WTC11 (cell line): ENCODE results near the gene GPRC5C.

Experiments used
- CBFB ChIP-seq: sonication (generic); formaldehyde crosslinking; IDR thresholded peaks from 2 replicates; pipeline ENCODE4 v1.8.1; 2022; ENCODE audit warnings: mild to moderate bottlenecking, low read depth, missing genetic modification reagents
- CREB1 ChIP-seq: sonication (generic); formaldehyde crosslinking; IDR thresholded peaks from 2 replicates; pipeline ENCODE4 v1.8.0; 2023; ENCODE audit warnings: mild to moderate bottlenecking, missing genetic modification reagents
- GTF2I ChIP-seq: fragments of 250-450 bp; sonication (Bioruptor Pico); conservative IDR thresholded peaks from 2 replicates; pipeline ENCODE4 v1.4.0; 2021; ENCODE audit warnings: mild to moderate bottlenecking
- JUN ChIP-seq: sonication (generic); formaldehyde crosslinking; IDR thresholded peaks from 2 replicates; pipeline ENCODE4 v1.8.0; 2023; ENCODE audit warnings: mild to moderate bottlenecking, missing genetic modification reagents
- MYBL2 ChIP-seq: sonication (generic); formaldehyde crosslinking; IDR thresholded peaks from 2 replicates; pipeline ENCODE4 v1.8.1; 2023; ENCODE audit warnings: mild to moderate bottlenecking, moderate library complexity, missing genetic modification reagents
- SMAD3 ChIP-seq: sonication (generic); formaldehyde crosslinking; IDR thresholded peaks from 2 replicates; pipeline ENCODE4 v1.8.0; 2022; ENCODE audit warnings: missing genetic modification reagents, mild to moderate bottlenecking, borderline replicate concordance
- SMAD4 ChIP-seq: sonication (generic); formaldehyde crosslinking; IDR thresholded peaks from 2 replicates; pipeline ENCODE4 v1.8.0; 2022; ENCODE audit warnings: mild to moderate bottlenecking, missing genetic modification reagents
- ZNF263 ChIP-seq: sonication (generic); formaldehyde crosslinking; IDR thresholded peaks from 2 replicates; pipeline ENCODE4 v1.8.1; 2022; ENCODE audit warnings: low read depth, mild to moderate bottlenecking, moderate library complexity, missing genetic modification reagents
- TF ChIP-seq, protein P1 (sequence below): fragments of 200-600 bp; IDR thresholded peaks from 2 replicates; pipeline ENCODE4 v1.8.0; 2022; ENCODE audit warnings: antibody characterized with exemption
- TF ChIP-seq, protein P2 (sequence below): fragments of 250-450 bp; sonication (Bioruptor Pico); IDR thresholded peaks from 2 replicates; pipeline ENCODE4 v2.1.2; 2022; ENCODE audit warnings: mild to moderate bottlenecking, moderate library complexity
- TF ChIP-seq, protein P3 (sequence below): sonication (generic); formaldehyde crosslinking; IDR thresholded peaks from 2 replicates; pipeline ENCODE4 v1.8.1; 2023; ENCODE audit warnings: mild to moderate bottlenecking, missing genetic modification reagents, moderate library complexity
- TF ChIP-seq, protein P4 (sequence below): sonication (generic); formaldehyde crosslinking; IDR thresholded peaks from 2 replicates; pipeline ENCODE4 v1.8.0; 2022; ENCODE audit warnings: mild to moderate bottlenecking, missing genetic modification reagents

DNA sequence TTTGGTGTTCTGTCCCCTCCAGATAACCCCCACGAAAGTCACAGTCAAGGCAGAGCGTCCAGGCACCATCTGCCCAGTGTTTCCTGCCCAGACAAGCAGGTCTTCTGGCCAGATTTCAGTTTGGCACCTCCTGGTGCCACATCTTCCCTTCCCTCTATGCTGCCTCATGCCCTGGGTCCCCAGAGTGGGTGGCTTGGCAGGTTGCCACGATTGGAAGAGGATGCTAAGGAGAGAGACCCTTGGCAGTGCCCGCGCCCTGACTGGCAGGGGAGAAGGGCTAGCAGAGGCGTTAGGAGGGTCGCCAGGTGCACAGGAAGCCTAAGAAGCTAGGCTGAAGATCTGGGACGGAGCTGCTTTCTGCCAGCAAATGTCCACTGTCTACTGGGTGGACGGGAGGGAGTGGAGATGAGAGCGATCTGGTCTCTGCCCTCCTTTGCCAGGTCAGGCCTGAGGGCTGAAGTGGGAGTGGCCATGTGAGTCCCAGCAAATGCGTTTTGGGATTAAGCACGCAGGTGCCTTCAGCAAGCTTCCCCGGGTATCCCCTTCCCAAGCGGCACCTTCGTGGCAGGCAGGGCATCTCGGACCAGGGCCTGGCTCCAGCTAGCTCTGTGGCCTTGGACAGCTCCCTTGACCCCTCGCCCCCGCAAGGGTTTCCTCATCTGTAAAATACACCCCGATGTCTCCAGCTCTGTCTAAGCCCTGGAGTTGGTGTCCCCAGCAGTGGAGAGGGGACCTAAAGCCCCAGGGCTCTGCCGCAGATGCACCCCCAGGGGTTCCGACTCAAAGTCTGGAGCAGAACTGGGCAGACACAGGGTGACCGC, 21.2 kb downstream of the GPRC5C start:
- TF ChIP-seq, protein P1, sequence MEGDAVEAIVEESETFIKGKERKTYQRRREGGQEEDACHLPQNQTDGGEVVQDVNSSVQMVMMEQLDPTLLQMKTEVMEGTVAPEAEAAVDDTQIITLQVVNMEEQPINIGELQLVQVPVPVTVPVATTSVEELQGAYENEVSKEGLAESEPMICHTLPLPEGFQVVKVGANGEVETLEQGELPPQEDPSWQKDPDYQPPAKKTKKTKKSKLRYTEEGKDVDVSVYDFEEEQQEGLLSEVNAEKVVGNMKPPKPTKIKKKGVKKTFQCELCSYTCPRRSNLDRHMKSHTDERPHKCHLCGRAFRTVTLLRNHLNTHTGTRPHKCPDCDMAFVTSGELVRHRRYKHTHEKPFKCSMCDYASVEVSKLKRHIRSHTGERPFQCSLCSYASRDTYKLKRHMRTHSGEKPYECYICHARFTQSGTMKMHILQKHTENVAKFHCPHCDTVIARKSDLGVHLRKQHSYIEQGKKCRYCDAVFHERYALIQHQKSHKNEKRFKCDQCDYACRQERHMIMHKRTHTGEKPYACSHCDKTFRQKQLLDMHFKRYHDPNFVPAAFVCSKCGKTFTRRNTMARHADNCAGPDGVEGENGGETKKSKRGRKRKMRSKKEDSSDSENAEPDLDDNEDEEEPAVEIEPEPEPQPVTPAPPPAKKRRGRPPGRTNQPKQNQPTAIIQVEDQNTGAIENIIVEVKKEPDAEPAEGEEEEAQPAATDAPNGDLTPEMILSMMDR: no peak
- TF ChIP-seq, protein P2, sequence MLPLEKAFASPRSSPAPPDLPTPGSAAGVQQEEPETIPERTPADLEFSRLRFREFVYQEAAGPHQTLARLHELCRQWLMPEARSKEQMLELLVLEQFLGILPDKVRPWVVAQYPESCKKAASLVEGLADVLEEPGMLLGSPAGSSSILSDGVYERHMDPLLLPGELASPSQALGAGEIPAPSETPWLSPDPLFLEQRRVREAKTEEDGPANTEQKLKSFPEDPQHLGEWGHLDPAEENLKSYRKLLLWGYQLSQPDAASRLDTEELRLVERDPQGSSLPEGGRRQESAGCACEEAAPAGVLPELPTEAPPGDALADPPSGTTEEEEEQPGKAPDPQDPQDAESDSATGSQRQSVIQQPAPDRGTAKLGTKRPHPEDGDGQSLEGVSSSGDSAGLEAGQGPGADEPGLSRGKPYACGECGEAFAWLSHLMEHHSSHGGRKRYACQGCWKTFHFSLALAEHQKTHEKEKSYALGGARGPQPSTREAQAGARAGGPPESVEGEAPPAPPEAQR (CRISPR knock-in tag): no peak
- TF ChIP-seq GTF2I (no peak), SMAD3 (CRISPR knock-in tag) (no peak), MYBL2 (no peak), ZNF263 (CRISPR knock-in tag) (no peak), CREB1 (CRISPR knock-in tag) (no peak), CBFB (CRISPR knock-in tag) (no peak), SMAD4 (CRISPR knock-in tag) (no peak), JUN (no peak)
- TF ChIP-seq, protein P3, sequence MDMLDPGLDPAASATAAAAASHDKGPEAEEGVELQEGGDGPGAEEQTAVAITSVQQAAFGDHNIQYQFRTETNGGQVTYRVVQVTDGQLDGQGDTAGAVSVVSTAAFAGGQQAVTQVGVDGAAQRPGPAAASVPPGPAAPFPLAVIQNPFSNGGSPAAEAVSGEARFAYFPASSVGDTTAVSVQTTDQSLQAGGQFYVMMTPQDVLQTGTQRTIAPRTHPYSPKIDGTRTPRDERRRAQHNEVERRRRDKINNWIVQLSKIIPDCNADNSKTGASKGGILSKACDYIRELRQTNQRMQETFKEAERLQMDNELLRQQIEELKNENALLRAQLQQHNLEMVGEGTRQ: no peak
- TF ChIP-seq, protein P4, sequence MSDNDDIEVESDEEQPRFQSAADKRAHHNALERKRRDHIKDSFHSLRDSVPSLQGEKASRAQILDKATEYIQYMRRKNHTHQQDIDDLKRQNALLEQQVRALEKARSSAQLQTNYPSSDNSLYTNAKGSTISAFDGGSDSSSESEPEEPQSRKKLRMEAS (CRISPR knock-in tag): no peak
